Motor neuron (in vitro differentiated cells): Measurements from ENCODE around the gene HMX3. TPM values are rescaled to one million over a fixed set of nuclear protein-coding genes. Genes with fewer than 3 reads are reported as not detected.
A peak's percentile ranks its signal among the peaks of the same experiment; 100 is the strongest.

Source experiments
- ATAC-seq, 8 experiments: fragments of 200-7000 bp; cut with Tn5 transposase; replicated peaks in 6 of 8; 2 replicates each; pipeline ENCODE4 v1.8.0; 2021; ENCODE audit warnings: mild to moderate bottlenecking in 8 of 8, moderate library complexity in 8 of 8
- H3K27ac ChIP-seq, 2 donors: fragments of 250-450 bp; sonication (Bioruptor Pico); 2 replicates each; pipeline ENCODE4 v1.9.0; 2021; ENCODE audit warnings: antibody characterized with exemption in 2 of 2, mild to moderate bottlenecking in 2 of 2, moderate library complexity in 1 of 2
- H3K4me1 ChIP-seq, 2 donors: fragments of 250-450 bp; sonication (Bioruptor Pico); replicated peaks in 1 of 2; 2 replicates each; pipeline ENCODE4 v1.6.1; 2021; ENCODE audit warnings: antibody characterized with exemption in 2 of 2, mild to moderate bottlenecking in 2 of 2, moderate library complexity in 1 of 2
- H3K4me3 ChIP-seq, 5 donors: fragments of 250-450 bp; sonication (Bioruptor Pico); 2 replicates each; pipeline ENCODE4 v1.9.0; 2021; ENCODE audit warnings: antibody characterized with exemption in 5 of 5, mild to moderate bottlenecking in 5 of 5, moderate library complexity in 4 of 5
- WGBS, 10 experiments: fragments of 450-650 bp; shearing (Covaris generic); methylation state at CpG; one replicate each; pipeline ENCODE4 v1.0.0; 2022; 5-methylcytosine and 5-hydroxymethylcytosine counted together
- in situ Hi-C, 9 experiments: fragments of 400-800 bp; cut with MboI; loops; one replicate each; pipeline ENCODE4 v1.15.0; 2021; ENCODE audit warnings: low sequenced_read_pairs in 9 of 9, low pct_unique_long_range_greater_than_20kb in 2 of 9; ENCODE audit not compliant: unreplicated experiment in 9 of 9
- total RNA-seq, 8 experiments: library from RNA; unstranded; fragments of 300-600 nt; gene quantifications; 2 replicates each; pipeline versions ENCODE4 v1.2.3 to v1.2.4, GENCODE V29; 2022

The HMX3 gene
- total RNA-seq, 8 experiments from 2014 or later, result 0.16 to 0.71 (median 0.30) TPM; not detected in 4

- ATAC-seq, result peak in 6 of 8 experiments; percentile 31 to 57 (median 38)
Observed at GRCh38 chr10:123109466-123109865, 26.3 kb upstream of the HMX3 start.

GRCh38 chr10:123117644-123118417 lies 17.9 kb upstream of the HMX3 start:
- WGBS, 10 experiments, result 4 to 60% (median 32%) methylated on average over 1 to 12 of the region's 26 CpGs; no CpG with 5 or more reads in 4 of the 10 experiments
- Histone ChIP-seq H3K4me1 (no peaks in the 10 kb centered on the region), H3K27ac (no peak overlapping the region), H3K4me3 (no peak overlapping the region)
- peak in 3 of 8 experiments; percentile 87 to 98 (median 95) for ATAC-seq
- in situ Hi-C loops, result no loop called here

More at GRCh38 chr10:123109466-123109865, 26.3 kb upstream of the HMX3 start:
- Histone ChIP-seq H3K4me1 (peaks cover 4 to 11% of the 10 kb centered on the region in 2 donors), H3K4me3 (no peak overlapping the region), H3K27ac (no peak overlapping the region)
- in situ Hi-C loops, result no loop called here
- 0 to 71% (median 37%) methylated on average over 1 to 6 of the region's 7 CpGs; no CpG with 5 or more reads in 4 of the 10 experiments for WGBS, 10 experiments

DNA sequence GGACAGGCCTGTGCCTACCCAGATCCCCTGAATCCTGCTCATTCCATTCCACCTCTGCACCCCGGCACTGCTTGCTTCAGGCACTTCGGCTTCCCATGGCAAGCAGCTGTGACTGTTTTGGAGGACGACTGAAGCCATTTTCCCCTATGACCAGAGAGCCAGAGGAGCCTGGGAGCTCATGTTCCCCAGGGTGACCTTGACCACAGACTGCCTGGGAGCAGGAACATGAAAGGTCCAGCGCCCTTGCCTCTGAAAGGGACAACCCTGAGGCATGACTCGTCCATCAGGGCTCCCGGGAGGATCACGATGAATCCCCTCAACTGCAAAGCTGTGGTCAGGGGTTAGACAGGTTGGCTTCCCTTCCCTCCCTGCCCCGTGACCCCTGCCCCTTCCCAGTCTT lies 16.7 kb upstream of the HMX3 start:
- ATAC-seq, result no peak
- no peak overlapping the region for H3K4me3 ChIP-seq
- WGBS, 10 experiments, result 47 to 92% (median 80%) methylated on average over 2 to 3 of the region's 8 CpGs; no CpG with 5 or more reads in 6 of the 10 experiments
- no peaks in the 10 kb centered on the region for H3K4me1 ChIP-seq
- no peak overlapping the region for H3K27ac ChIP-seq
- in situ Hi-C loops, result no loop called here

DNA sequence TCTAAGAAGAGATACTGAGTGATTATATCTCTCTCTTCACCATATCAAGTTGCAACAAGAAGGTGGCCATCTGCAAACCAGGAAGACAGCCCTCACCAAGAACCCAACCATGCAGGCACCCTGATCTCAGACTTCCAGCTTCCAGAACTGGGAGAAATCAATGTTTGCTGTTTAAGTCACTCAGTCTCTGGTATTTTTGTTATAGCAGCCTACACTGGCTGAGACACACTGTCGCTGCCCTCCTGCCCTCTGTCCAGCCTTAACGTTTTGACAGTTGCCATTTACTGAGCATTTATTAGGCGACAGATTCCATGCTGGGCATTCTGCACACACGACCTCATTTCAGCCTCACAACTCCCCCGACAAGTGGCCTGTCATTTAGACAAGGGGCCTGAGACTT lies 9.5 kb upstream of the HMX3 start:
- WGBS, 10 experiments, result 2 to 84% (median 47%) methylated on average over 1 to 5 of the region's 5 CpGs; no CpG with 5 or more reads in 2 of the 10 experiments
- in situ Hi-C loops, result loop anchor here (10.0 to 25.0 kb wide), 4 partner anchors 89 to 436 kb away; no protein-coding TSS in a partner anchor

DNA sequence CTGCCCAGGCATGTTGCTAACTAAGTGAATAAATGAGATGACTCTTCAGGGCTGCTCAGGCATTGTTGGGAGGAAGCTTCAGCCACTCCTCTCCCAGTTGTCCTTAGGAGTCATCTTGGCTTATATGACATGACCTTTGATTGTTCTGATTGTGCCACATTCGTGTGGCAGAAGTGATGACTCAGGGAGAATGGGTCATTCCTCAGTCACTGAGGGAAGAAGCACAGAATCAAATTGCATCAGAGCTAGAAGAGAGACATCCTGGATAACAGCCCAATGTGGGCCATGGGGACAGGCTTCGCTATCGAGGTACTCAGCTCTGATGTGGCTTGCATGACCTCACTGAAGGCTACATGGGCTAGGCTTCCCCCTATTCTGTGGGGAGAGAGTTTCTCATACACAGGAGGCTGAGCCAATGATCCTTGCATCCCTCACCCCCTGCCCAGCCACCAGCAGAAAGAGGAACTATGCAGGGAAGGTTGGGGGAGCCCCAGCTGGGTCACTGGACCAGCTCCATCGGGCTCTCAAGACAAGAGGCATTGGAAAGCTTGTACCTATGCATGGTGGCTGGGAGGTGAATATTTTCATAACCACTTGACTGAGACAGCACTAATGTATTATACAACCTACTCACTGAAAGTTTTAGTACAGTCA lies 6.0 kb upstream of the HMX3 start:
- WGBS, 10 experiments, result 0 to 92% (median 62%) methylated on average over 1 to 4 of the region's 4 CpGs; no CpG with 5 or more reads in 1 of the 10 experiments
- in situ Hi-C loops, result loop anchor here (10.0 to 25.0 kb wide), 4 partner anchors 92 to 433 kb away; no protein-coding TSS in a partner anchor

More for the DNA sequence above, 9.5 kb upstream of the HMX3 start:
- no peak for ATAC-seq
- Histone ChIP-seq H3K27ac (no peak overlapping the region), H3K4me1 (no peaks in the 10 kb centered on the region), H3K4me3 (no peak overlapping the region)

GRCh38 chr10:123132576-123133477 lies 2.9 kb upstream of the HMX3 start:
- peak; percentile 72 to 85 (median 81) for ATAC-seq
- Histone ChIP-seq H3K4me3 (peak overlapping the region; percentile 4 to 24 (median 18)), H3K4me1 (peaks cover 0 to 22% of the 10 kb centered on the region in 2 donors), H3K27ac (no peak overlapping the region)
- in situ Hi-C loops, result loop anchor here (10.0 to 25.0 kb wide), 4 partner anchors 96 to 429 kb away; no protein-coding TSS in a partner anchor
- 0 to 20% (median 3%) methylated on average over 2 to 21 of the region's 48 CpGs; no CpG with 5 or more reads in 1 of the 10 experiments for WGBS, 10 experiments

More for the DNA sequence above, 6.0 kb upstream of the HMX3 start:
- Histone ChIP-seq H3K4me1 (peaks cover 0 to 8% of the 10 kb centered on the region in 2 donors), H3K4me3 (no peak overlapping the region), H3K27ac (no peak overlapping the region)
- ATAC-seq, result peak in 1 of 8 experiments; percentile 61

DNA sequence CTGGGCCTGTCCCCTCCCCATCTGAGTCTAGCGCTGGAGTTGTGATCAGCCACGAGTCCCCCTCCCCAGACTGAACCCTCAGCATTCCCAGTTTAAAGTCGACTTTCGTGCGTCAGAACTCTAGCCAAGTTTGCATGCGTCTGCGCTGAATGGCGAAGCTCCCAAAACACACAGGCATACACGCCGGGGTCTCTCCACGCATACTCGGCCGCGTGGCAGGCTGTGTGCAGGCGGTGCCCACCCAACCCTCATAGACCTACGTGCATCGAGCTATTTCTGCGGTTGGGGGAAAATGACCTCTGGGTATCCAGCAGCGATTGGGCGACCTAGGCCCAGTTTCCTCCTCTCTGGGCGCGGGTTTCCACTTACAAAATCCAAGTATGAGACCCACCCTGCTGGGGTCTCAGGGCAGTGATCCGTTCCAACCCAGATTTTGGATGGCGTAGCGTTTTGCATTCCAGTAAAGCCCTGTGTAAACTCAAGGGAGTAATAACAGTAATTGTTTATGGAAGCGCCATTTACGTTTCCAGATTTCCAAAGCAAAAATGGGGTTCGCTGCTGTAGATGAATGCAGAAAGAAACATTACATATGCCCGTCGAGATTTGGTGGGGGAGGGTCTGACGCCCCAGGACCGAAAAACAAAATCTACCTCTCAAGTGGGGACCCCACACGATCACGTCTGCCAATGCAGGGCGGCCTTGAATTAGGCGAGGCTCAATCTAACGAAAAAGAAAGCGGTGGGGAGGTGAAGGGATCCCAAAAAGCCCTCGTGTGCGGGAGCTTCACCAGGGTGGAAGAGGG lies 2.0 kb upstream of the HMX3 start:
- Histone ChIP-seq H3K4me1 (peaks cover 0 to 22% of the 10 kb centered on the region in 2 donors), H3K4me3 (no peak overlapping the region), H3K27ac (no peak overlapping the region)
- 0 to 25% (median 10%) methylated on average over 1 to 17 of the region's 40 CpGs for WGBS, 10 experiments
- peak in 1 of 8 experiments; percentile 1 for ATAC-seq
- in situ Hi-C loops, result loop anchor here (10.0 to 25.0 kb wide), 4 partner anchors 96 to 429 kb away; no protein-coding TSS in a partner anchor

DNA sequence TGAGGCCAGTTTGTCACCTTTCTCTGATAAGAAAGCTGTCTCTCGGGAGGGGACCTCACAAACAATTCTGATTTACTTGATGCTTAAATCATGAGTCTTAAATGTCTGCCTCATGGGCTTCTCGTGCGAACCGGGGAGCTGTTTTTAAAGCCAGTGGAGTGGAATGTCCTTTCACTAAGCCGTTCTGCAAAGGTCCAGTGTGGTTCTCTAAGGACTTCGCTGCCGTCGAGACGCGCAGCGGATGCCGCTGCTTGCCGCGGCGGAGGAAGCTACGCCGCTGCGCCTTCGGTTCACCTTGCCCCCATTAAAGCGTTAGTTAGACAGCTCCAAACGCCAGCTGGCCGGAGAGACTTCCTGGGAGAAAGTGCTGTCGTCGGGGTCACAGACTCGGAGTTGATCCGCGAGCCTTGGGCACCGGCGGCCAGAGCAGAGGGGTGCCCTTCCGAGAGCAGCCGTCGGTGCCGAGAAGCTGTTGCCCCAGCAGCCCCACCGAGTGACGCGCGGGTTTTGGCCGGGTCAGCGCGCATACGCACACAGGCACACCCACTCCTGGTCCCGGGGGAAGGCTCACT lies 1.3 kb upstream of the HMX3 start:
- peaks cover 0 to 22% of the 10 kb centered on the region in 2 donors for H3K4me1 ChIP-seq
- in situ Hi-C loops, result loop anchor here (10.0 to 25.0 kb wide), 4 partner anchors 97 to 428 kb away; no protein-coding TSS in a partner anchor
- WGBS, 10 experiments, result 0 to 19% (median 1%) methylated on average over 1 to 16 of the region's 42 CpGs; no CpG with 5 or more reads in 6 of the 10 experiments
- ATAC-seq, result no peak
- no peak overlapping the region for H3K27ac ChIP-seq
- peak overlapping the region in 1 of 5 donors; percentile 35 for H3K4me3 ChIP-seq

GRCh38 chr10:123134915-123135414 lies 805 bp upstream of the HMX3 start:
- WGBS, 10 experiments, result 0 to 6% (median 0%) methylated on average over 1 to 13 of the region's 46 CpGs; no CpG with 5 or more reads in 7 of the 10 experiments
- peak overlapping the region in 4 of 5 donors; percentile 22 to 35 (median 29) for H3K4me3 ChIP-seq
- ATAC-seq, result peak in 5 of 8 experiments; percentile 19 to 43 (median 35)
- H3K4me1 ChIP-seq, result peaks cover 0 to 25% of the 10 kb centered on the region in 2 donors
- in situ Hi-C loops, result loop anchor here (10.0 to 25.0 kb wide), 4 partner anchors 98 to 427 kb away; no protein-coding TSS in a partner anchor
- no peak overlapping the region for H3K27ac ChIP-seq

DNA sequence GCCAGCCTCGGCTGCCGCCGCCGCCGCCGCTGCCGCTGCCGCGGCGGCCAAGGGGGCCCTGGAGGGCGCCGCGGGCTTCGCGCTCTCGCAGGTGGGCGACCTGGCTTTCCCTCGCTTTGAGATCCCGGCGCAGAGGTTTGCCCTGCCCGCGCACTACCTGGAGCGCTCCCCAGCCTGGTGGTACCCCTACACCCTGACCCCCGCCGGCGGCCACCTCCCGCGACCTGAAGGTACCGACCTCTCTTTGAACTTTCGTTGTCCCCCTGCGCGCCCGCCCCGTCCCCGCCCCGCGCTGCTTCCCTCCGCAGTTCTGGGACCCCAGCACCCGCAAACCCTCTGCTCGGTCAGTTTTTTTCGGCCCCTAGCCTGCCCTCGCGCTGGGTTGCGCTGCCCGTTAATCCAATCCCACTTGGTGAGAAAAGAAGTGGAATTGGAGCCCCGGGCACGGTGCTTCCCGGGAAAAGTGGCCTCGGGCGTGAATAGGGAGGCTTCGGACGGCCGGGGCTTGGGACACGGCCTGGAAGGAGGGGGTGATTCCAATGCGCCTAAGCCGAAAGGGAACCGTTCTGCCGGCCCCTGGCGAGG lies 543 bp downstream of the HMX3 start:
- ATAC-seq, result no peak
- 5 to 8% methylated on average over 4 to 7 of the region's 59 CpGs; no CpG with 5 or more reads in 8 of the 10 experiments for WGBS, 10 experiments
- Histone ChIP-seq H3K27ac (no peak overlapping the region), H3K4me3 (peak overlapping the region in 4 of 5 donors; percentile 22 to 35 (median 29)), H3K4me1 (peaks cover 0 to 32% of the 10 kb centered on the region in 2 donors)
- in situ Hi-C loops, result loop anchor here (10.0 to 25.0 kb wide), 4 partner anchors 99 to 426 kb away; no protein-coding TSS in a partner anchor
